Measurements from ENCODE around the gene DCP1B.

DCP1B gene

DNA sequence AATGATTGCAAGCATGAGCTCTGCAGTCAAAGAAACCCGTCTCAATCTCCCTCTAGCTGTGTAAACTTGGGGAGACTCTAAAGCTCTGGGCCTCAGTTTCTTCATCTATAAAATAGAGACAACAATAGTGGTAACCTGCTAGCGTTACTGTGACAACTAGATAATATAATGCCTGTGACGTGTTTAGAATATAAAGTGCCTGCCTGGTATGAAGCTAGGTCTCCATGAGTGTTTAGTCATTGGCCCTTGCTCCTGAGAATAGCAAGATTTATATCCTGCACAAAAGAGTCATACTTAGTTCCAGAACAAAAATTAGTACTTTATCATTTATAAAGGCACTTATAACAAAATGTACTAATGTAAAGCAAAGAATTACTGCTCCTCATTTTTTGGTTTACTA is 8.8 kb upstream of the DCP1B start:
- H3K9ac ChIP-seq (ENCODE audit: low read length): no peak overlapping the region
- TF ChIP-seq, protein P1, sequence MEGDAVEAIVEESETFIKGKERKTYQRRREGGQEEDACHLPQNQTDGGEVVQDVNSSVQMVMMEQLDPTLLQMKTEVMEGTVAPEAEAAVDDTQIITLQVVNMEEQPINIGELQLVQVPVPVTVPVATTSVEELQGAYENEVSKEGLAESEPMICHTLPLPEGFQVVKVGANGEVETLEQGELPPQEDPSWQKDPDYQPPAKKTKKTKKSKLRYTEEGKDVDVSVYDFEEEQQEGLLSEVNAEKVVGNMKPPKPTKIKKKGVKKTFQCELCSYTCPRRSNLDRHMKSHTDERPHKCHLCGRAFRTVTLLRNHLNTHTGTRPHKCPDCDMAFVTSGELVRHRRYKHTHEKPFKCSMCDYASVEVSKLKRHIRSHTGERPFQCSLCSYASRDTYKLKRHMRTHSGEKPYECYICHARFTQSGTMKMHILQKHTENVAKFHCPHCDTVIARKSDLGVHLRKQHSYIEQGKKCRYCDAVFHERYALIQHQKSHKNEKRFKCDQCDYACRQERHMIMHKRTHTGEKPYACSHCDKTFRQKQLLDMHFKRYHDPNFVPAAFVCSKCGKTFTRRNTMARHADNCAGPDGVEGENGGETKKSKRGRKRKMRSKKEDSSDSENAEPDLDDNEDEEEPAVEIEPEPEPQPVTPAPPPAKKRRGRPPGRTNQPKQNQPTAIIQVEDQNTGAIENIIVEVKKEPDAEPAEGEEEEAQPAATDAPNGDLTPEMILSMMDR (IDR thresholded peaks at IDR 0.05; ENCODE audit: low read depth, low read length): no peak
- TF ChIP-seq EZH2phosphoT487 (IDR thresholded peaks at IDR 0.05; ENCODE audit: low read depth): no peak
- H4K20me1 ChIP-seq (ENCODE audit: insufficient read depth, low read length): no peaks in the 10 kb centered on the region
- no peak overlapping the region for H3K27ac ChIP-seq (ENCODE audit: low read length)
- H3K4me3 ChIP-seq (ENCODE audit: low read length): no peak overlapping the region
- no peaks in the 10 kb centered on the region; the same call in 1 of the 2 replicates for H3K27me3 ChIP-seq (ENCODE audit: low read depth, low read length)
- H3K79me2 ChIP-seq (ENCODE audit: low read length): no peaks in the 10 kb centered on the region
- H3K9me3 ChIP-seq (ENCODE audit: insufficient read depth, low read length): no peaks in the 10 kb centered on the region
- H3K4me1 ChIP-seq (ENCODE audit: low read length): peaks cover 17% of the 10 kb centered on the region
- no peak overlapping the region for H3K4me2 ChIP-seq (ENCODE audit: low read length)
- H3K36me3 ChIP-seq (replicated peaks; ENCODE audit: low read depth, low read length): no peaks in the 10 kb centered on the region
- H2AFZ ChIP-seq (ENCODE audit: low read depth, low read length): no peak overlapping the region

DNA sequence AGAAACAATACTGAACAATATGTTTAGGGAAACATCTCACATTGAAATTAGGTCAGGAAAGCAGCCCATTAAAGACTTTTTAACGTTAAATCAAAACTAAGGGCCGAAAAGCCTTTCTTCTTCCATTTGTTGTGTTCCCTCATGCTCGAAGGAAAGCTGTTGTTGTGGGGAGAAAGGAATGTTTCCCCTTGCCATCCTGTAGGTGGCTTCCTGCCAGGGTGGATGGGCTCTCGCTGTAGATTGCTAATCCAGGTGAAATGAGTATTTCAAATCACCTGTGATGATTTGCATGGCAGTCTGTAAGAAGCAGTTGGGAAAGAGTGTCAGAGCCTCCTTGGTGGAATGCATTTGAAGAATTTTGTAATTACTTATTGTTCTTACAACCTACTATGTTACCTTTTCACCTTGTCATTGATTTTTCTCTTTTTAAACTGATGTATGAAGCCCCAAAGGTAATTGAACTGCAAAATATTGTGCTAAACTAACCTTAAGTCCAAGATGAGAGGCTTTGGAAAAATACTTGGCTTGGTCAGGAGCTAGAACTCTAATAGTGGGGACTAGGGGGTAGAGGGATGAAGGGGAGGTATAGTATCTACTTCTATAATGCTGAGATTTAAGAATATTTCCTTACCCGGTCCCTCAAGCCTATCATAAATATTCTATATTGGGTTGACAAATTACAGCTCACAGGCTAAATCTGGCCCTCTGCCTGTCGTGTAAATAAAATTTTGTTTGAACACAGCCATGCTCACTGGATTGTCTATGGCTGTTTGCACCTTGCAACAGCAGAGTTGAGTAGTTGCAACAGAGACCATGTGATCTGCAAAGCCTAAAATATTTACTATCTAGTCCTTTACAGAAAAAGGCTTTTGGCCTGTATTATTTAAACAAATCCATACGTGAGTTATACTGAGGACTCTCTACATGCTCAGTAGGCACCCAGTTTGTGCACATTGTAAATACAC is 7.7 kb upstream of the DCP1B start:
- Histone ChIP-seq H3K9ac (ENCODE audit: low read length) (no peak overlapping the region), H3K4me2 (ENCODE audit: low read length) (no peak overlapping the region), H3K9me3 (ENCODE audit: insufficient read depth, low read length) (no peaks in the 10 kb centered on the region), H3K36me3 (replicated peaks; ENCODE audit: low read depth, low read length) (no peaks in the 10 kb centered on the region), H3K27me3 (ENCODE audit: low read depth, low read length) (no peaks in the 10 kb centered on the region), H4K20me1 (ENCODE audit: insufficient read depth, low read length) (no peaks in the 10 kb centered on the region), H3K27ac (ENCODE audit: low read length) (no peak overlapping the region), H2AFZ (ENCODE audit: low read depth, low read length) (no peak overlapping the region), H3K4me3 (ENCODE audit: low read length) (no peak overlapping the region), H3K4me1 (ENCODE audit: low read length) (peaks cover 8% of the 10 kb centered on the region), H3K79me2 (ENCODE audit: low read length) (no peaks in the 10 kb centered on the region)
- TF ChIP-seq EZH2phosphoT487 (IDR thresholded peaks at IDR 0.05; ENCODE audit: low read depth): no peak
- TF ChIP-seq, protein P1 (IDR thresholded peaks at IDR 0.05; ENCODE audit: low read depth, low read length): no peak

DNA sequence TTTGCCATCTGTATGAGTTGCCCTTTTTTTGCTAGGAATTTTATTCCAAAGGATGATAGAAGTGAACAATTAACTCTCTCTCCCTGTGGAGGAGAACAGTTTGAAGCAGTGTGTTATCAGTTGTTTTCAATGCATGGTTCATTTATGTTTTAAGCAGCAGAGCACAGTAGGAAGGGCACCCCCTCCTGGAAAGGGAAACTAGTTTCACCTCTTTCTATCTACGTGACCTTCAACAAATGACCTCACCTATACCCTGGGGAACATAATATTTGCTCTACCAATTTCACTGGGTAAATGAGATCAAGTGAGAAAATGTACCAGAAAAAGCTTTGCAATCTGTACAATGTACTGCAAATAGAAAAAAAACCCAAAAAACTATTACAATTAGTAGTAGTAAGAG is 5.4 kb upstream of the DCP1B start:
- no peak overlapping the region for H3K27ac ChIP-seq (ENCODE audit: low read length)
- H3K4me3 ChIP-seq (ENCODE audit: low read length): no peak overlapping the region
- H3K4me2 ChIP-seq (ENCODE audit: low read length): no peak overlapping the region
- H3K36me3 ChIP-seq (replicated peaks; ENCODE audit: low read depth, low read length): no peaks in the 10 kb centered on the region
- TF ChIP-seq EZH2phosphoT487 (IDR thresholded peaks at IDR 0.05; ENCODE audit: low read depth): no peak
- TF ChIP-seq, protein P1 (IDR thresholded peaks at IDR 0.05; ENCODE audit: low read depth, low read length): peak; percentile 25; the same call in 1 of the 2 replicates
- no peaks in the 10 kb centered on the region for H3K79me2 ChIP-seq (ENCODE audit: low read length)
- no peaks in the 10 kb centered on the region for H4K20me1 ChIP-seq (ENCODE audit: insufficient read depth, low read length)
- H3K9me3 ChIP-seq (ENCODE audit: insufficient read depth, low read length): no peaks in the 10 kb centered on the region
- H3K9ac ChIP-seq (ENCODE audit: low read length): no peak overlapping the region
- peaks cover 11% of the 10 kb centered on the region; the same call in 1 of the 2 replicates for H3K4me1 ChIP-seq (ENCODE audit: low read length)
- no peak overlapping the region for H2AFZ ChIP-seq (ENCODE audit: low read depth, low read length)
- H3K27me3 ChIP-seq (ENCODE audit: low read depth, low read length): no peaks in the 10 kb centered on the region

DNA sequence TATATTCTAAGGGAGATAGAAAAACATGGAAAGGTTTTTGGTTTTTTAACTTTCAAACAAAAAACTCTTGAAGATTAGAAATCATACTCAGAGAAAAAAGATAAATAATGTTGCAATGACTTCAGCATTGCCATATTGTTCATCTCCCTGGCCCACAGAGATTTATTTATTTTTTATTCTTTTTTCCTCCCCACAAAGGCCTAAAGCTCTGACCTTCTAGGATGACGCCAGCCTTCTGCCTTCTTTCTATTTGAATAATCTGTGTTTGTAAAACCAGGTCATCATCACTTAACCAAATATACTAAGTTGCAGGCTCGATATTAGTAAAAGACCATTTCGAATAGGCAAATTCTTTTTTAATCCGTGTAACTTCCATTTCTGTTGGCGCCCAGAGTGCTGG is 4.4 kb upstream of the DCP1B start:
- H3K79me2 ChIP-seq (ENCODE audit: low read length): peaks cover 5% of the 10 kb centered on the region
- no peaks in the 10 kb centered on the region for H4K20me1 ChIP-seq (ENCODE audit: insufficient read depth, low read length)
- H3K4me1 ChIP-seq (ENCODE audit: low read length): peaks cover 11% of the 10 kb centered on the region; the same call in 1 of the 2 replicates
- no peak for TF ChIP-seq EZH2phosphoT487 (IDR thresholded peaks at IDR 0.05; ENCODE audit: low read depth)
- TF ChIP-seq, protein P1 (IDR thresholded peaks at IDR 0.05; ENCODE audit: low read depth, low read length): no peak
- no peak overlapping the region for H3K9ac ChIP-seq (ENCODE audit: low read length)
- H3K27ac ChIP-seq (ENCODE audit: low read length): no peak overlapping the region
- H2AFZ ChIP-seq (ENCODE audit: low read depth, low read length): no peak overlapping the region
- H3K36me3 ChIP-seq (replicated peaks; ENCODE audit: low read depth, low read length): no peaks in the 10 kb centered on the region
- no peaks in the 10 kb centered on the region for H3K9me3 ChIP-seq (ENCODE audit: insufficient read depth, low read length)
- H3K4me2 ChIP-seq (ENCODE audit: low read length): no peak overlapping the region
- H3K27me3 ChIP-seq (ENCODE audit: low read depth, low read length): no peaks in the 10 kb centered on the region
- H3K4me3 ChIP-seq (ENCODE audit: low read length): no peak overlapping the region
